Activated T-cell treated with anti-CD3 and anti-CD28 coated beads, Interleukin-2, amount 50 U/mL, for 4 hours (primary cell): ENCODE results near the gene USP40. TPM values are rescaled to one million over a fixed set of nuclear protein-coding genes. Genes with fewer than 3 reads are reported as not detected.

ENCODE experiments used
- ATAC-seq, 2 donors: fragments of 200-7000 bp; cut with Tn5 transposase; one replicate each; pipeline ENCODE4 v1.10.0; 2021
- DNase-seq: peaks from one replicate; pipeline ENCODE4 v3.0.0-alpha.2; 2020
- H3K27me3 Mint-ChIP-seq: one replicate; pipeline ENCODE4 v1.8.0; 2021; ENCODE audit warnings: low read depth, mixed read lengths
- H3K36me3 Mint-ChIP-seq: one replicate; pipeline ENCODE4 v1.8.0; 2022; ENCODE audit warnings: mixed read lengths; ENCODE audit not compliant: insufficient read depth
- H3K4me1 Mint-ChIP-seq: one replicate; pipeline ENCODE4 v1.8.0; 2021; ENCODE audit warnings: low read depth, mixed read lengths
- H3K4me3 Mint-ChIP-seq: one replicate; pipeline ENCODE4 v1.8.0; 2021; ENCODE audit warnings: mild to moderate bottlenecking, moderate library complexity, mixed read lengths
- H3K9me3 Mint-ChIP-seq: one replicate; pipeline ENCODE4 v1.8.0; 2021; ENCODE audit warnings: mixed read lengths
- total RNA-seq, 3 donors: library from RNA; stranded (reverse); gene quantifications; one replicate each; pipeline ENCODE4 v1.2.1, GENCODE V29; 2021

USP40 gene
- total RNA-seq, 3 donors from 2014 or later: 10.8 to 12.5 (median 11.5) TPM

- no peaks in the 10 kb centered on the region for H3K27me3 Mint-ChIP-seq
- no peak for ATAC-seq
- no peaks in the 10 kb centered on the region for H3K9me3 Mint-ChIP-seq
- no peak overlapping the region for H3K4me3 Mint-ChIP-seq
- no peak for DNase-seq
- peaks cover 5% of the 10 kb centered on the region for H3K36me3 Mint-ChIP-seq
- H3K4me1 Mint-ChIP-seq: no peaks in the 10 kb centered on the region
Measured at GRCh38 chr2:233479616-233480489, 86.7 kb downstream of the USP40 start.

GRCh38 chr2:233477548-233478433, 88.8 kb downstream of the USP40 start:
- no peak for DNase-seq
- peaks cover 8% of the 10 kb centered on the region for H3K36me3 Mint-ChIP-seq
- no peak for ATAC-seq

GRCh38 chr2:233476651-233477547, 89.7 kb downstream of the USP40 start:
- Mint-ChIP-seq H3K4me1 (no peaks in the 10 kb centered on the region), H3K36me3 (peaks cover 17% of the 10 kb centered on the region), H3K9me3 (no peaks in the 10 kb centered on the region), H3K4me3 (no peak overlapping the region), H3K27me3 (no peaks in the 10 kb centered on the region)
- ATAC-seq (no peak), DNase-seq (no peak)

More at GRCh38 chr2:233477548-233478433, 88.8 kb downstream of the USP40 start:
- H3K9me3 Mint-ChIP-seq: no peaks in the 10 kb centered on the region
- H3K27me3 Mint-ChIP-seq: no peaks in the 10 kb centered on the region
- H3K4me1 Mint-ChIP-seq: no peaks in the 10 kb centered on the region
- H3K4me3 Mint-ChIP-seq: no peak overlapping the region

GRCh38 chr2:233476063-233476410, 90.5 kb downstream of the USP40 start:
- Mint-ChIP-seq H3K9me3 (no peaks in the 10 kb centered on the region), H3K4me3 (no peak overlapping the region), H3K27me3 (no peaks in the 10 kb centered on the region), H3K4me1 (no peaks in the 10 kb centered on the region), H3K36me3 (peaks cover 17% of the 10 kb centered on the region)
- no peak for ATAC-seq
- DNase-seq: no peak

- Mint-ChIP-seq H3K27me3 (no peaks in the 10 kb centered on the region), H3K4me3 (no peak overlapping the region), H3K4me1 (no peaks in the 10 kb centered on the region), H3K36me3 (peaks cover 25% of the 10 kb centered on the region), H3K9me3 (no peaks in the 10 kb centered on the region)
- peak in 1 of 2 donors; percentile 10 for ATAC-seq
- no peak for DNase-seq
Measured at GRCh38 chr2:233474308-233475160, 92.0 kb downstream of the USP40 start.

- peak in 1 of 2 donors; percentile 11 for ATAC-seq
- no peak overlapping the region for H3K4me3 Mint-ChIP-seq
- no peaks in the 10 kb centered on the region for H3K27me3 Mint-ChIP-seq
- H3K4me1 Mint-ChIP-seq: no peaks in the 10 kb centered on the region
- DNase-seq: no peak
- no peaks in the 10 kb centered on the region for H3K9me3 Mint-ChIP-seq
- H3K36me3 Mint-ChIP-seq: peaks cover 30% of the 10 kb centered on the region
Measured at GRCh38 chr2:233473878-233474277, 92.7 kb downstream of the USP40 start.

- H3K9me3 Mint-ChIP-seq: no peaks in the 10 kb centered on the region
- H3K4me1 Mint-ChIP-seq: no peaks in the 10 kb centered on the region
- no peak for DNase-seq
- peaks cover 33% of the 10 kb centered on the region for H3K36me3 Mint-ChIP-seq
- no peak overlapping the region for H3K4me3 Mint-ChIP-seq
- no peaks in the 10 kb centered on the region for H3K27me3 Mint-ChIP-seq
- ATAC-seq: no peak
Measured at GRCh38 chr2:233473386-233473791, 93.2 kb downstream of the USP40 start.

GRCh38 chr2:233471291-233472035, 95.1 kb downstream of the USP40 start:
- Mint-ChIP-seq H3K9me3 (no peaks in the 10 kb centered on the region), H3K4me3 (no peak overlapping the region), H3K36me3 (peaks cover 44% of the 10 kb centered on the region), H3K4me1 (no peaks in the 10 kb centered on the region), H3K27me3 (no peaks in the 10 kb centered on the region)
- DNase-seq (no peak), ATAC-seq (no peak)

GRCh38 chr2:233470839-233471238, 95.7 kb downstream of the USP40 start:
- Mint-ChIP-seq H3K4me3 (no peak overlapping the region), H3K36me3 (peaks cover 50% of the 10 kb centered on the region)
- DNase-seq: no peak

GRCh38 chr2:233470011-233470687, 96.4 kb downstream of the USP40 start:
- Mint-ChIP-seq H3K36me3 (peaks cover 51% of the 10 kb centered on the region), H3K9me3 (no peaks in the 10 kb centered on the region), H3K27me3 (no peaks in the 10 kb centered on the region), H3K4me3 (no peak overlapping the region), H3K4me1 (no peaks in the 10 kb centered on the region)
- DNase-seq (no peak), ATAC-seq (no peak)

More at GRCh38 chr2:233470839-233471238, 95.7 kb downstream of the USP40 start:
- ATAC-seq: no peak
- Mint-ChIP-seq H3K9me3 (no peaks in the 10 kb centered on the region), H3K27me3 (no peaks in the 10 kb centered on the region), H3K4me1 (no peaks in the 10 kb centered on the region)

- DNase-seq (no peak), ATAC-seq (no peak)
- Mint-ChIP-seq H3K36me3 (peaks cover 51% of the 10 kb centered on the region), H3K27me3 (no peaks in the 10 kb centered on the region), H3K4me1 (no peaks in the 10 kb centered on the region), H3K9me3 (no peaks in the 10 kb centered on the region), H3K4me3 (no peak overlapping the region)
Measured at GRCh38 chr2:233469261-233470010, 97.1 kb downstream of the USP40 start.

- Mint-ChIP-seq H3K4me1 (no peaks in the 10 kb centered on the region), H3K9me3 (no peaks in the 10 kb centered on the region), H3K36me3 (peaks cover 57% of the 10 kb centered on the region), H3K27me3 (no peaks in the 10 kb centered on the region), H3K4me3 (no peak overlapping the region)
- DNase-seq (no peak), ATAC-seq (no peak)
Measured at GRCh38 chr2:233468741-233469110, 97.9 kb downstream of the USP40 start.
